Raji (cell line): ENCODE data around the gene SEMA7A.

ENCODE experiments used
- POLR2A ChIP-seq: IDR thresholded peaks from 2 replicates; pipeline ENCODE4 v1.6.1; 2011; ENCODE audit warnings: low read depth, low read length, control low read depth; ENCODE audit not compliant: insufficient read depth

SEMA7A gene

DNA sequence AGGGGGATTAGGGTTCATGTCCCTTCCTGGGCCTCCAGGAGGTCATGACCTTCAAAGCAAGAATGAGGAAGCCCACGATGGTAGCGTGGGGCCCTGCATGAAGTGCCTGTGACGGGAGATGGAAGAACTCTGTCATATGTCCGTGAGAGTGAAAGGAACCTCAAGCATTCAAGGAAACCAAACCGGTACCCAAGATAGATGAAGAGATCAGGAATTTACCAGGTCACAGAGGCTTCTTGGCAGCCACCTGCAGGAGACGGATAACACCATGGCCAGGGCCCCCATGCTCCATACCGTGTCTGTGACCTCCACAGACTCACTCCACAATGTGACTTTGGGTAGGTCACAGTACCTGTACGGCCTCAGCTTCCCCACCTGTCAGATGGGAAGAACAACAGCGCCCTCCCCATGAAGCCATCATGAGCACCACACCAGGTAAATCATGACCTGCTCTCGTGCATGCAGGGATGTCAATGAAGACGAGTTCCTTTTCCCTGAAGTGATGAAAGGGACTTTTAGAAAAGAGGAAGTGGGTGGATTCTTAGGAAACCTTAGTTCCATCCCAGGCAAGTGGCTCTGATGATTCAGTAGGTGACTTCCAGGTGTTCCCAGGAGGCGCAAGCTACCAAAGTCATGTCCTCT lies 43.0 kb downstream of the SEMA7A start:
- TF ChIP-seq POLR2A, result no peak

DNA sequence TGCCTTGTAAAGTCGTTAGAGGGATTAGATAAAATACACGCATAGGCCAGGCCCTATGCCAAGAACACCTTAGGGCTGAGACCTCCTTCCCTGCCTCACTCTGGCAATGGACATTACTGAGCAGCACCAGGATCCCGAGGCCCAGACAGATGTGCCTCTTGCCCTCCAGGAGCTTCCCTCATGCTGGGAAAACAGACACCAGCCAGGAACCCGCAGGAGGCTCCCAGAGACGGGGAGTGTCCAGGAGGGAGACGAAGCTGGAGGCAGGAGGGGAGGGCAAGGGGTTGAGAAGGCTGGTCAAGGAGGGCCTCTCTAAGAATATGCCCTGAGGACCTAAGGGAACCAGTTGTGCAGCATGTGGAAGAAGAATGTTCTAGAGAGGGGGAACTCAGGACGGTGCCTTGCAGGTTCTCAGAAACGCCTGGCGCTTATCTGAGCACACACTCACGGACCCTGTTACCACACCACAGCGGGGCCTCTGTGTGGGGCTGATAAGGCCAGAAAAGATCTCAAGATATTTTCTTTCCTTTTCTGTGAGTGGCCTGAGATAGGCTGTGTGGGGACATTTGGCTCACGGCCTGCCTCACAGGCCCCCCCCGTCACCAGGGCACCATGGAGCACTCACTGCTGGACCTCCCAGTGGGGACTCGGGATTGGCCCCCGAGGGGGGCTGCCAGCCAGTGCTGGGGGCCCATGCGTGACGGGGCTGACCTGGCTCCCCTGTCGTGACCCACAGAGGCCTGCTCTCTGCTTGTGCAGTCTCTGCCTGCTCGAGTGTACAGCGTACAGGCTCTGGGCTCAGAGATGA lies 44.3 kb downstream of the SEMA7A start:
- no peak for TF ChIP-seq POLR2A

DNA sequence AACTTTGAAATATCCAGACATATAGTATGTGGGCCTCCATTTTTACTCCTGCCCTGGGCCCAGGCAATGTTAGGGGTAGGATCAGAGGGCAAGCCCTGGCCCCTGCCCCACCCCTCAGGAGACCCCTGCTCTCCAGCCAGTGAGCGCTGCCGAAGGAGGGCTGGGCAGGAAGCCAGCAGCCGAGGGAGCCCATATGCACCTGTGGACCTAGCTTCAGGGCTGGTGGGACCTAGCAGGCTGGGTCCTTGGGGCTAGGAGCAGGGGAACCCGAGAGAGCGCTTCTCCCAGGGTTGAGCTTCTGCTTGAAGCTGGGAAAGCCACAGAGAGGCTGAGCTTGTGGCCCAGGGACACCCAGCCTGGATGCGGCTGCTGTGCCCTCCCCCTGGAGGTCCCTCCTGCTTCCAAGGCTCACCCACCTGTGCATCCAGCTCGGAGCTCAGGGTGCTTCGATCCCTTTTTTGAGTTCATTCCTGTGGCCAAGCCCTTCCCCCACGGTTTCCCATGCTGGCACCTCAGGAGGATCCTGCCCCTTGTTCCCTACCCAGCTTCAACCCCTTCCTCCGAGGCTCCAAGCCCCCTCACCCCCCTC lies 45.3 kb downstream of the SEMA7A start:
- TF ChIP-seq POLR2A, result no peak

DNA sequence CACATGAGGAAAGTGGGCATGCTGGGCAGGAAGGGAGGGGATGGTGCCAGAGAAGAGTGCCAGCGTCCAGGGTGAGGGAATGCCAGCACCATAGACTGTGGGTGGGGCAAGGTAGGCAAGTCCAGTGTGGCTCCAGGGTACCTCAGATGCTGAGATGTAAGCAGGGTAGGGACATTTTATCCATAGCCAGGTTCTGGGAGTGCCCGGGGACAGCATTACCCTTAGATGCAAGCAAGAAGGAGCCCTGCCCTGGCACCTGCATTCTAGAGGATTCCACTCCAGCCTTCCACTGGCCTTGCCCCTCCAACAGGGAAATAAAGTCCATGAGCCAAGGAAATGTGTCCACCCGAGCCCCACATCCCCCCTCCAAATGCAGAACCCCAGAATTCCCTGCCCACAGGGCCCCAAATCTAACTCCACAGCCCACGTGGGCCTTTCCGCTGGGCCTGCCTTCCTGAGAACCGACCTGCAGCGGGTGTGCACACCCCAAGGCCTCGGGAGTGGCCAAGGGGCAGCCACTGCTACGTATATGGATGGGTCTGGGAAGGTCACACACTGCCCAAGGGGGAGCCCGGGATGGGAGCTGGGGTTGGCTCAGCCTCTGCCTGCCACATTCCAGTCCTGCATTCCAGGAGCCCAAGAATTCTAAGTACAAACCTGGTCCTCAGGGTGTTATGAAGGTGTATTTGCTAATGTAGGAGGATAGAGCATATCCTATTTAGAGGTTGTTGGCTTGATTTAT lies 46.0 kb downstream of the SEMA7A start:
- TF ChIP-seq POLR2A, result no peak

DNA sequence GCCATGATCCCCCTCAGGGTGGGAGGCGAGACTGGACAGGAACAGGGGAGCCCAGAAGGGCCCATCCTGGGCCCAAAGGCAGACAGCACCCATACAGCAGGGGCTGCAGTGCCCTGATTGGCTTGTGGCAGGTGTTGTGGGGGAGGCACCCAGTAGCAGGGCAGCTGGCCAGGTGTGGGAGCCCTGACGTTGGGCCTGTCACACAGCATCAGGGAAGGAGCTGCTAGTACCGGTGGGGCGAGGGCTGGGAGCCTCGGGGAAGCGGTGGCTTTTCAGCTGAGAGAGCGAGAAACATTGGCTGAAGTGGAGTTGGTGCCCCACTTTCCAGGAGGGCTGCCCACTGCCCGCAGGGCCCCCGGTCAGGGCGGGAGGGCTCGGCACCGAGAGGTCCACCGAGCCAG lies 46.6 kb downstream of the SEMA7A start:
- TF ChIP-seq POLR2A, result no peak

- no peak for TF ChIP-seq POLR2A
Measured at GRCh38 chr15:74386496-74387140, 47.1 kb downstream of the SEMA7A start.

DNA sequence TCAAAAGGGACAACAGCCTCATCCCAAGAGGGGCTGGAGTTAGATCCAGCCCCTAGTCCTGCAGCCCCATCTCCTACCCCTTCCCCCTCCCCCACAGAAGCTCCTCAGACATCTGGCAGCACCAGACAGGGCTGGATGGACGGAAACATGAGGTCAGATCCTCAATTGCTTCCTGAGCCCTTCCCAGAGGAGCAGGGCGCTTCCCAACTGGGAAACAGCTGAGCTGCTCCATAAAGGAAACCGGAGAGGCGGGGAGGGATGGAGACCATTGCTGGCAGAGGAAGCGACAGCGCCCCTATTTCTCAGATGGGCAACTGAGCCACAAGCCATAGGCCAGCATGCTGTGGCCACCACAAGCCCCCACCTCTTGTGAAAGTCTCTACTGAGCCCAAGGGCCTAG lies 48.0 kb downstream of the SEMA7A start:
- TF ChIP-seq POLR2A, result no peak

- peak; percentile 44; the same call in 1 of the 2 replicates for TF ChIP-seq POLR2A
Measured at GRCh38 chr15:74384881-74385643, 48.7 kb downstream of the SEMA7A start.

DNA sequence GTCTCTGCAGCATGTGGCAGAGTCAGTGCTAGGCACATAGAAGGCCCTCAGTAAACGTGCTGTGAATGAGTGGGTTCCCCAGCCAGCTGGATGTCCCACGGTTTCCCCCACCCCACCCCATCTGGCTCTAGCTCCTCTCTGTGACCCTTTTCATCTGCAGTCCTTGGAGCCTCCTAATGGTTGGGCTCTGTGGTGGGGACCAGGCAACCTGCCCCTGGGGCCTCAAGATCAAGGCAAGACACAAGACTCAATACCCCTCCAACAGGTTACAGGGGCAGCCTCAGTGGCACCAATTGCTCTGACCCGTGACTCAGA lies 49.2 kb downstream of the SEMA7A start:
- TF ChIP-seq POLR2A, result no peak

DNA sequence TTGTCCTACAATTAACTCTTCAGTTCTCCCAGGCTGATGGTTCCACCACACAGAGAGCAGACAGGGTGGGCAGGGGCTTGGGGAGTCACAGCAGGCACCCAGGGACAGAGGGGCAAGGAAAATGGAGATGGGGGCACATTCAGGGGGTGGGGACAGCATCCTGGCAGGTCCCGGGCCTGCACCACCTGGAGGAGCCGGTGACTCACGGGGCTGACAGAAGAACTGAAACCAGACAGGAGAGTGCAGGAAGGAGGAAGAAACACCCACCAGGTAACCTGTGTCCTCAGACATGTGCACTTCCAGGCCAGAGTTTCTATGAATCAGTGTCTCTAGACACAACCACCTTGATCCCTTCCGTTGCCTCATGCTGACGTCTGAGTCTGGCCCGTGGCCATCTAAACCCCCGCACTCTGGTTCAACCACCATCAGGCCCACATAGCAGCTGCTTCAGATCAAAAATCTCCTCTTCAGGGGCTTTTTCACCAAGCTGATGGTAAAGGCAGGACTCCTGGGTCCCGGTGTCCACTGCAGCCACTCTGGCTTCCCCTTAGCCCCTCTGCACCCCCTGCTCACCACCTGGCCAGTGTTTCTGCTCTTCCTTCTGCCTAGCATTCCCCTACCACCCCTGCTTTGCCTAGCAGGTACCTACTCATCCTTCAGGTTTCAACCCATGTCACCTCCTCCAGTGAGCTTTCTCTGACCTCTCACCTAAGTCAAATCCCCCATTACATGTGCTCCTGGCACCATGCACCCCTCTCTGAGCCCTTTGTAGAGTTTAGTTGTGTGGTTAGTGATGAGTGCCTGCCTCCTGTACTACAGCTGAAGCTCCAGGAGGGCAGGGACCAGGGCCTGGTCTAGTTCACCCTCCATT lies 49.8 kb downstream of the SEMA7A start:
- TF ChIP-seq POLR2A, result no peak

DNA sequence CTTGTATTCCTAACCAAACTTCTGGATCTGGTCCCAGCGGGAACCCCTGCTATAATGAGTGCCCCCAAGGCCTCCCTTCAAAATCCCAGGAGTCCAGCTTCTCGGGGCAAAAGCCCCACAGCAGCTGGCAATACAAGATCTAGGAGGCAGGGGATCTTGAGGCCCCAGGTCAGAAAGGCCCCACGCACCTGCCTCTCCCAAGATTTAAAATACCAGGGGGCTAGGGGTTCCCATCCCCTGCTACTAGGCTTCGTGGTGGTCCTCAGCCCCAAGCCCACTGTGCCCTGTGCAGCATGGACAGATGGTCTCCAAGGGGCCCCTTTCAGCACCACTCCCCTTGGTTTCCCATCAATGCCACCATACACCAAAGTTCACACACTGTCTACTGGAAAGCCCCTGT lies 50.5 kb downstream of the SEMA7A start:
- no peak for TF ChIP-seq POLR2A

DNA sequence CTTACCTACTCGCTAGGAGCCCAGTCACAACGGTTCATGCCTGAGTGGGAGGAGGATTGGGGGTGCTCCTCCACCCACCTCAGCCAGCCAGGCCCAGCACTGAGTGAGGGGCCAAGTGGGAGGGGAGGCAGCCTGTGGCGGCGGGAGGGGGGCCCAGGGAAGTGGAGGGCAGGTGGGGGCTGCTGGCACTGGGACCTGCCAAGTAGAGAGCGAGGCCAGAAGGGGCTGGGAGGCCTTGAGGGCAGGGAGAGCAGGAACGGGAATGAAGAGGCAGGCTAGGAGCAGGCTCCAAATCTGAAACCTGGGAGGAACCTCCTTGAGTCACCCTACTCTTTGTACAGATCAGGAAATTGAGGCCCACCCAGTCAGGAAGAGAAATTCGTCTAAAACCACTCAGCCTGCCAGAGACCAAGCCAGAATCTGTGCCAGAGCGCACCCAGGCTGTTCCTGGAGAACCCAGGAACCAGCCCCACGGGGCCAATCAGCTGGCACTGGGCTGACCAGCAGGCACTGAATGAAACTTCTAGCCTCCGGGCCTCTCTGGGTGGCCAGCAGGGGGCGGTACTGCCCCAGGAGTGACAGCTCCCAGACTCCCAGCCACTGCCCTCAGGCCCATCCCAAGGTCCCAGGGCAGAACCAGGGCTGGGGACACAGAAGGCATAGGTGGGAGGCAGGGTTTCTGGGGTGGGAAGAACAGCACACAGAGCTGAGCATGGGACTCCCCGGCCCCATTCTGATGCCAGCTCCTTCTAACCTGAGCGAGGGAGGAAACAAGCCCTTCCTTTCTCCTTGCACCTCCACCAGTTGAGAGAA lies 51.5 kb downstream of the SEMA7A start:
- TF ChIP-seq POLR2A, result no peak

DNA sequence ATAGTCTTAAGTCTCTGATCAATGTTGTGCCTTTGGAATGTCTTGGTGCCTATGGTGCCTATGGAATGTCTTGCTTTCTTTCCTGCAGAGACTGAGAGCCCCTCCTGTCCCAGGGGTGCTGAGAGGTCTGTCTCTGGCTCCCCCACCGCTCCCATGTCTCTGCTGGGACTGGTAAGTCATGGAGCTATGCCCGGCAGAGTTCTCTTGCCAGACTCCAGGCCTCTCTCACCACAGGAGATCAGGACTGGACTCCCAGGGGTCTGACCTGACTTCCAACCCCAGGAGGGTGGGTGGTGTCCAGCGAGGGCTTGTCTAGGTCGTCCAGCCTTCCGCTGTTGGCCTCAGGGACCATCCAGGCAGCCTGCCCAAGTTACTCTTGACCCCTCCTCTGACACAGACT lies 52.3 kb downstream of the SEMA7A start:
- no peak for TF ChIP-seq POLR2A
